K562 (cell line): ENCODE data around the gene ORAI3. TPM values are rescaled to one million over a fixed set of nuclear protein-coding genes. Genes with fewer than 3 reads are reported as not detected.

Experiments used
- FOXJ3 ChIP-seq: sonication (generic); formaldehyde crosslinking; IDR thresholded peaks from 2 replicates; pipeline ENCODE4 v1.4.0; 2020; ENCODE audit warnings: mild to moderate bottlenecking, missing genetic modification reagents
- MEF2D ChIP-seq: conservative IDR thresholded peaks from 2 replicates; pipeline ENCODE4 v1.6.1; 2016; ENCODE audit warnings: low read depth, missing genetic modification characterization, missing compliant biosample characterization
- PML ChIP-seq: IDR thresholded peaks from 2 replicates; pipeline ENCODE4 v1.6.1; 2012; ENCODE audit warnings: low read length, inconsistent platforms
- POU5F1 ChIP-seq: fragments of 150-350 bp; IDR thresholded peaks from 2 replicates; pipeline ENCODE4 v1.6.1; 2014; ENCODE audit warnings: borderline replicate concordance, low read length, low read depth, mild to moderate bottlenecking; ENCODE audit not compliant: partially characterized antibody
- PPARD ChIP-seq: fragments of 250-450 bp; sonication (Bioruptor Pico); IDR thresholded peaks from 2 replicates; pipeline ENCODE4 v1.8.0; 2022; ENCODE audit warnings: inconsistent platforms, mild to moderate bottlenecking, moderate library complexity
- SIX5 ChIP-seq, 2 experiments: IDR thresholded peaks; 2 replicates each; pipeline ENCODE4 v1.6.1; 2011; ENCODE audit warnings: low read length in 2 of 2, borderline replicate concordance in 1 of 2, low read depth in 1 of 2, mild to moderate bottlenecking in 1 of 2, moderate library complexity in 1 of 2; ENCODE audit not compliant: insufficient read depth in 1 of 2
- TFAM ChIP-seq: fragments of 250-450 bp; sonication (Bioruptor Pico); conservative IDR thresholded peaks from 2 replicates; pipeline ENCODE4 v1.5.0; 2021; ENCODE audit warnings: mild to moderate bottlenecking, moderate library complexity
- ZFX ChIP-seq: sonication (generic); formaldehyde crosslinking; IDR thresholded peaks from 2 replicates; pipeline ENCODE4 v1.8.0; 2022; ENCODE audit warnings: mild to moderate bottlenecking, missing genetic modification reagents, moderate library complexity
- ZNF232 ChIP-seq: sonication (generic); formaldehyde crosslinking; IDR thresholded peaks from 2 replicates; pipeline ENCODE4 v1.8.0; 2022; ENCODE audit warnings: mild to moderate bottlenecking, missing genetic modification reagents
- ZNF316 ChIP-seq: fragments of 450-650 bp; IDR thresholded peaks from 2 replicates; pipeline ENCODE4 v1.6.1; 2016
- ZZZ3 ChIP-seq: fragments of 450-650 bp; IDR thresholded peaks from 2 replicates; pipeline ENCODE4 v1.6.1; 2016; ENCODE audit warnings: antibody characterized with exemption, mild to moderate bottlenecking, moderate library complexity
- polyA plus RNA-seq, 8 experiments: library from polyadenylated mRNA; depleted of rRNA in 4 of 8; stranded (reverse) in 5 of 8; unstranded in 3 of 8; fragments of >200 nt; fragmentation: Nextera tagmentation in 2 of 8; fragmentation: Illumina TruSeq in 1 of 8; extraction: Ambion mirVana in 2 of 8; extraction: Trizol in 1 of 8; gene quantifications; 2 replicates each; pipeline versions ENCODE4 v1.2.1 to v1.2.3, GENCODE V29; 2011 to 2014; ENCODE audit warnings: inconsistent platforms in 1 of 8, missing spikeins in 1 of 8
- total RNA-seq, 7 experiments: library from RNA; depleted of rRNA in 6 of 7; stranded (reverse); fragments of >200 nt in 6 of 7; fragmentation: Illumina TruSeq in 2 of 7; extraction: Trizol in 2 of 7; gene quantifications; 2 replicates each; pipeline versions ENCODE4 v1.2.1 to v1.2.3, GENCODE V29; 2011 to 2021; ENCODE audit warnings: low replicate concordance in 1 of 7
- TF ChIP-seq, protein P1 (sequence below): sonication (generic); formaldehyde crosslinking; IDR thresholded peaks from 2 replicates; pipeline ENCODE4 v1.8.0; 2023; ENCODE audit warnings: mild to moderate bottlenecking, missing genetic modification reagents
- TF ChIP-seq, protein P2 (sequence below): fragments of 450-650 bp; formaldehyde crosslinking; IDR thresholded peaks from 2 replicates; pipeline ENCODE4 v1.4.0; 2020; ENCODE audit warnings: mild to moderate bottlenecking
- TF ChIP-seq, protein P3 (sequence below): sonication (generic); formaldehyde crosslinking; IDR thresholded peaks from 2 replicates; pipeline ENCODE4 v1.8.0; 2022; ENCODE audit warnings: missing genetic modification reagents, mild to moderate bottlenecking, moderate library complexity, borderline replicate concordance
- TF ChIP-seq, protein P4 (sequence below): fragments of 250-450 bp; sonication (Bioruptor Pico); IDR thresholded peaks from 2 replicates; pipeline ENCODE4 v1.5.0; 2021
- TF ChIP-seq, protein P5 (sequence below): IDR thresholded peaks from 2 replicates; pipeline ENCODE4 v1.6.1; 2016; ENCODE audit warnings: missing genetic modification characterization, missing compliant biosample characterization

Gene ORAI3
- total and polyA plus RNA-seq, 9 of the 15 experiments (the other 6 are each of a cell fraction or from before 2014, with no cell fraction given) = 4.9 to 23.3 (median 14.1) TPM

DNA sequence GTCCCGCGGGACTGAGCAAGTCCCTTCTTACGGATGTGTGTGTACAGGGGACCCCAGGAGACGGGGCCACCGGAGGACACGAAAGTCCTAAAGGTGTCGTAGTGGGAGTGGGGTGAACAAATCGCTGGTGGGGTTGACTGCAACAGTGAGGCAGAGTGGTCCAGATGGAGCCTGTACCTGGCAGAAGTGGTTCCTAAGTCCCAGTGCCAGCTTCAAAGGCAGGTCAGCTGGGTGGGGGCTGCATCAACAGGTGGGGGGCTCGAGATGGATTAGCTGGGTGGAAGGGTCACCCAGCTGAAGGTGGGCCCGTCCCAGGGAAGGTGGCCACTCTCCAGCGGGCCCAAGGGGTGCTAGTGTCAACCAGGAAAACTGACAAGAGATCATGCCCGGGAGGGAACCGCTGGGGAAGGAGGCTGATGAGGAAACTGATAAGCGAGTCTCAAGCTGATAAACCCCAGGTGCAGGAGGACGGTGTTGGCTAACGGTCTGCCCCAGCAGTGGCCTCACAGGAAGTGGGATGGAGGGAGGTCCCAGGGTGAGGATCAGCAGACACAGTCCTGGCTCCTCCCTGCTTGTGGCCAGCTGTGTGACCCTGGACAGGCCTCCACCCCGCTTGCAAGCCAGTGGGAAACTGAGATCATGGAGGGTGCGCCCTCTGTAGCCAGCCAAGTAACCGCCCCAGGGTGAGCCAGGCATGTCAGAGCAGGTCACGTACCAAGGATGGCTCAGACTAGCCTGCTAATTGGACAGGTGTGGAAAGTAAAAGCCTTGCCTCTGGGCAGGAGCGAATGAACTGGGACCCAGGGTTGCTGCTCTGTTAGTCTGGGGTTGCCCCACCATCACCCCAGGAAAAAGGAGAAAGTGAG is 1.0 kb downstream of the ORAI3 start (continued):
- TF ChIP-seq, protein P1, sequence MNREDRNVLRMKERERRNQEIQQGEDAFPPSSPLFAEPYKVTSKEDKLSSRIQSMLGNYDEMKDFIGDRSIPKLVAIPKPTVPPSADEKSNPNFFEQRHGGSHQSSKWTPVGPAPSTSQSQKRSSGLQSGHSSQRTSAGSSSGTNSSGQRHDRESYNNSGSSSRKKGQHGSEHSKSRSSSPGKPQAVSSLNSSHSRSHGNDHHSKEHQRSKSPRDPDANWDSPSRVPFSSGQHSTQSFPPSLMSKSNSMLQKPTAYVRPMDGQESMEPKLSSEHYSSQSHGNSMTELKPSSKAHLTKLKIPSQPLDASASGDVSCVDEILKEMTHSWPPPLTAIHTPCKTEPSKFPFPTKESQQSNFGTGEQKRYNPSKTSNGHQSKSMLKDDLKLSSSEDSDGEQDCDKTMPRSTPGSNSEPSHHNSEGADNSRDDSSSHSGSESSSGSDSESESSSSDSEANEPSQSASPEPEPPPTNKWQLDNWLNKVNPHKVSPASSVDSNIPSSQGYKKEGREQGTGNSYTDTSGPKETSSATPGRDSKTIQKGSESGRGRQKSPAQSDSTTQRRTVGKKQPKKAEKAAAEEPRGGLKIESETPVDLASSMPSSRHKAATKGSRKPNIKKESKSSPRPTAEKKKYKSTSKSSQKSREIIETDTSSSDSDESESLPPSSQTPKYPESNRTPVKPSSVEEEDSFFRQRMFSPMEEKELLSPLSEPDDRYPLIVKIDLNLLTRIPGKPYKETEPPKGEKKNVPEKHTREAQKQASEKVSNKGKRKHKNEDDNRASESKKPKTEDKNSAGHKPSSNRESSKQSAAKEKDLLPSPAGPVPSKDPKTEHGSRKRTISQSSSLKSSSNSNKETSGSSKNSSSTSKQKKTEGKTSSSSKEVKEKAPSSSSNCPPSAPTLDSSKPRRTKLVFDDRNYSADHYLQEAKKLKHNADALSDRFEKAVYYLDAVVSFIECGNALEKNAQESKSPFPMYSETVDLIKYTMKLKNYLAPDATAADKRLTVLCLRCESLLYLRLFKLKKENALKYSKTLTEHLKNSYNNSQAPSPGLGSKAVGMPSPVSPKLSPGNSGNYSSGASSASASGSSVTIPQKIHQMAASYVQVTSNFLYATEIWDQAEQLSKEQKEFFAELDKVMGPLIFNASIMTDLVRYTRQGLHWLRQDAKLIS = no peak; the same call in 1 of the 2 replicates
- TF ChIP-seq PML (peak; percentile 88), ZFX (CRISPR knock-in tag) (peak; percentile 10; the same call in 1 of the 2 replicates), ZNF316 (no peak), PPARD (CRISPR knock-in tag) (no peak), POU5F1 (no peak), TFAM (no peak), ZZZ3 (no peak), MEF2D (tag) (no peak), SIX5 (IDR thresholded peaks at IDR 0.05; ENCODE audit: borderline replicate concordance in 1 of 2, insufficient read depth in 1 of 2, low read depth in 1 of 2, low read length in 2 of 2) (no peak), FOXJ3 (no peak), ZNF232 (CRISPR knock-in tag) (no peak)
- TF ChIP-seq, protein P2, sequence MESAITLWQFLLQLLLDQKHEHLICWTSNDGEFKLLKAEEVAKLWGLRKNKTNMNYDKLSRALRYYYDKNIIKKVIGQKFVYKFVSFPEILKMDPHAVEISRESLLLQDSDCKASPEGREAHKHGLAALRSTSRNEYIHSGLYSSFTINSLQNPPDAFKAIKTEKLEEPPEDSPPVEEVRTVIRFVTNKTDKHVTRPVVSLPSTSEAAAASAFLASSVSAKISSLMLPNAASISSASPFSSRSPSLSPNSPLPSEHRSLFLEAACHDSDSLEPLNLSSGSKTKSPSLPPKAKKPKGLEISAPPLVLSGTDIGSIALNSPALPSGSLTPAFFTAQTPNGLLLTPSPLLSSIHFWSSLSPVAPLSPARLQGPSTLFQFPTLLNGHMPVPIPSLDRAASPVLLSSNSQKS = no peak
- TF ChIP-seq, protein P3, sequence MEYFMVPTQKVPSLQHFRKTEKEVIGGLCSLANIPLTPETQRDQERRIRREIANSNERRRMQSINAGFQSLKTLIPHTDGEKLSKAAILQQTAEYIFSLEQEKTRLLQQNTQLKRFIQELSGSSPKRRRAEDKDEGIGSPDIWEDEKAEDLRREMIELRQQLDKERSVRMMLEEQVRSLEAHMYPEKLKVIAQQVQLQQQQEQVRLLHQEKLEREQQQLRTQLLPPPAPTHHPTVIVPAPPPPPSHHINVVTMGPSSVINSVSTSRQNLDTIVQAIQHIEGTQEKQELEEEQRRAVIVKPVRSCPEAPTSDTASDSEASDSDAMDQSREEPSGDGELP = peak; percentile 99
- TF ChIP-seq, protein P4, sequence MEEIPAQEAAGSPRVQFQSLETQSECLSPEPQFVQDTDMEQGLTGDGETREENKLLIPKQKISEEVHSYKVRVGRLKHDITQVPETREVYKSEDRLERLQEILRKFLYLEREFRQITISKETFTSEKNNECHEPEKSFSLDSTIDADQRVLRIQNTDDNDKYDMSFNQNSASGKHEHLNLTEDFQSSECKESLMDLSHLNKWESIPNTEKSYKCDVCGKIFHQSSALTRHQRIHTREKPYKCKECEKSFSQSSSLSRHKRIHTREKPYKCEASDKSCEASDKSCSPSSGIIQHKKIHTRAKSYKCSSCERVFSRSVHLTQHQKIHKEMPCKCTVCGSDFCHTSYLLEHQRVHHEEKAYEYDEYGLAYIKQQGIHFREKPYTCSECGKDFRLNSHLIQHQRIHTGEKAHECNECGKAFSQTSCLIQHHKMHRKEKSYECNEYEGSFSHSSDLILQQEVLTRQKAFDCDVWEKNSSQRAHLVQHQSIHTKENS (CRISPR knock-in tag) = no peak
- TF ChIP-seq, protein P5, sequence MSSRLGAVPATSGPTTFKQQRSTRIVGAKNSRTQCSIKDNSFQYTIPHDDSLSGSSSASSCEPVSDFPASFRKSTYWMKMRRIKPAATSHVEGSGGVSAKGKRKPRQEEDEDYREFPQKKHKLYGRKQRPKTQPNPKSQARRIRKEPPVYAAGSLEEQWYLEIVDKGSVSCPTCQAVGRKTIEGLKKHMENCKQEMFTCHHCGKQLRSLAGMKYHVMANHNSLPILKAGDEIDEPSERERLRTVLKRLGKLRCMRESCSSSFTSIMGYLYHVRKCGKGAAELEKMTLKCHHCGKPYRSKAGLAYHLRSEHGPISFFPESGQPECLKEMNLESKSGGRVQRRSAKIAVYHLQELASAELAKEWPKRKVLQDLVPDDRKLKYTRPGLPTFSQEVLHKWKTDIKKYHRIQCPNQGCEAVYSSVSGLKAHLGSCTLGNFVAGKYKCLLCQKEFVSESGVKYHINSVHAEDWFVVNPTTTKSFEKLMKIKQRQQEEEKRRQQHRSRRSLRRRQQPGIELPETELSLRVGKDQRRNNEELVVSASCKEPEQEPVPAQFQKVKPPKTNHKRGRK (tag) = no peak
